Myometrial cell (primary cell): Measurements from ENCODE around the gene USP17L30. TPM values are rescaled to one million over a fixed set of nuclear protein-coding genes. Genes with fewer than 3 reads are reported as not detected.

ENCODE experiments used
- total RNA-seq: library from RNA; depleted of rRNA; stranded (reverse); fragments of >200 nt; gene quantifications from 2 replicates; pipeline ENCODE4 v1.2.3, GENCODE V29; 2015

Gene USP17L30
- not detected in 2 replicates for total RNA-seq

GRCh38 chr4:9362829-9363228 lies at the start of gene USP17L30:
Gene USP17L30, plus strand, starts transcription at chr4:9363129. Its CDS starts 0 bp downstream, at chr4:9363129.

GRCh38 chr4:9324865-9325264 lies 38.1 kb upstream of the USP17L30 start, which contains the start of gene USP17L24:
Gene USP17L24, plus strand, starts transcription at chr4:9325165. Its CDS starts 0 bp downstream, at chr4:9325165.

GRCh38 chr4:9329611-9330010 lies 33.3 kb upstream of the USP17L30 start, which contains the start of gene USP17L25:
Gene USP17L25, plus strand, starts transcription at chr4:9329911. Its CDS starts 0 bp downstream, at chr4:9329911.

GRCh38 chr4:9334358-9334757 lies 28.6 kb upstream of the USP17L30 start, which contains the start of gene USP17L26:
Gene USP17L26, plus strand, starts transcription at chr4:9334658. Its CDS starts 0 bp downstream, at chr4:9334658.

GRCh38 chr4:9339103-9339502 lies 23.8 kb upstream of the USP17L30 start, which contains the start of gene USP17L5:
Gene USP17L5, plus strand, starts transcription at chr4:9339403. Its CDS starts 0 bp downstream, at chr4:9339403.

GRCh38 chr4:9343848-9344247 lies 19.1 kb upstream of the USP17L30 start, which contains the start of gene USP17L27:
Gene USP17L27, plus strand, starts transcription at chr4:9344148. Its CDS starts 0 bp downstream, at chr4:9344148.

GRCh38 chr4:9348593-9348992 lies 14.3 kb upstream of the USP17L30 start, which contains the start of gene USP17L28:
Gene USP17L28, plus strand, starts transcription at chr4:9348893. Its CDS starts 0 bp downstream, at chr4:9348893.

GRCh38 chr4:9353338-9353737 lies 9.6 kb upstream of the USP17L30 start, which contains the start of gene USP17L29:
Gene USP17L29, plus strand, starts transcription at chr4:9353638. Its CDS starts 0 bp downstream, at chr4:9353638.

Other genes starting within 250 kb of the USP17L30 start
- gene FAM90A26, start 192.7 kb upstream of the USP17L30 start, total RNA-seq, result not detected in 2 replicates
- gene USP17L10, start 152.5 kb upstream of the USP17L30 start, total RNA-seq, result not detected in 2 replicates
- gene USP17L11, start 147.7 kb upstream of the USP17L30 start, total RNA-seq, result not detected in 2 replicates
- gene USP17L12, start 143.0 kb upstream of the USP17L30 start, total RNA-seq, result not detected in 2 replicates
- not detected in 2 replicates for gene USP17L13, start 138.2 kb upstream of the USP17L30 start, total RNA-seq
- gene USP17L15, start 128.7 kb upstream of the USP17L30 start, total RNA-seq, result not detected in 2 replicates
- gene USP17L17, start 119.2 kb upstream of the USP17L30 start, total RNA-seq, result not detected in 2 replicates
- gene USP17L18, start 114.5 kb upstream of the USP17L30 start, total RNA-seq, result not detected in 2 replicates
- gene USP17L19, start 109.8 kb upstream of the USP17L30 start, total RNA-seq, result not detected in 2 replicates
- not detected in 2 replicates for gene USP17L20, start 105.0 kb upstream of the USP17L30 start, total RNA-seq
- not detected in 2 replicates for gene USP17L21, start 100.3 kb upstream of the USP17L30 start, total RNA-seq
- not detected in 2 replicates for gene USP17L22, start 95.5 kb upstream of the USP17L30 start, total RNA-seq
- not detected in 2 replicates for gene USP17L24, start 38.0 kb upstream of the USP17L30 start, total RNA-seq
- not detected in 2 replicates for gene USP17L25, start 33.2 kb upstream of the USP17L30 start, total RNA-seq
- not detected in 2 replicates for gene USP17L26, start 28.5 kb upstream of the USP17L30 start, total RNA-seq
- not detected in 2 replicates for gene USP17L5, start 23.7 kb upstream of the USP17L30 start, total RNA-seq
- not detected in 2 replicates for gene USP17L27, start 19.0 kb upstream of the USP17L30 start, total RNA-seq
- not detected in 2 replicates for gene USP17L28, start 14.2 kb upstream of the USP17L30 start, total RNA-seq
- not detected in 2 replicates for gene USP17L29, start 9.5 kb upstream of the USP17L30 start, total RNA-seq
- gene DEFB131A, start 81.3 kb downstream of the USP17L30 start, total RNA-seq, result not detected in 2 replicates